CD4-positive, alpha-beta T cell treated with Interleukin-2 at 100 ng/mL for 4 hours (primary cell): ENCODE measurements around the gene KDM5D.

Source experiments
- DNase-seq: peaks from one replicate; pipeline ENCODE4 v3.0.0-alpha.2; 2020; ENCODE audit warnings: low spot score

Gene KDM5D

DNA sequence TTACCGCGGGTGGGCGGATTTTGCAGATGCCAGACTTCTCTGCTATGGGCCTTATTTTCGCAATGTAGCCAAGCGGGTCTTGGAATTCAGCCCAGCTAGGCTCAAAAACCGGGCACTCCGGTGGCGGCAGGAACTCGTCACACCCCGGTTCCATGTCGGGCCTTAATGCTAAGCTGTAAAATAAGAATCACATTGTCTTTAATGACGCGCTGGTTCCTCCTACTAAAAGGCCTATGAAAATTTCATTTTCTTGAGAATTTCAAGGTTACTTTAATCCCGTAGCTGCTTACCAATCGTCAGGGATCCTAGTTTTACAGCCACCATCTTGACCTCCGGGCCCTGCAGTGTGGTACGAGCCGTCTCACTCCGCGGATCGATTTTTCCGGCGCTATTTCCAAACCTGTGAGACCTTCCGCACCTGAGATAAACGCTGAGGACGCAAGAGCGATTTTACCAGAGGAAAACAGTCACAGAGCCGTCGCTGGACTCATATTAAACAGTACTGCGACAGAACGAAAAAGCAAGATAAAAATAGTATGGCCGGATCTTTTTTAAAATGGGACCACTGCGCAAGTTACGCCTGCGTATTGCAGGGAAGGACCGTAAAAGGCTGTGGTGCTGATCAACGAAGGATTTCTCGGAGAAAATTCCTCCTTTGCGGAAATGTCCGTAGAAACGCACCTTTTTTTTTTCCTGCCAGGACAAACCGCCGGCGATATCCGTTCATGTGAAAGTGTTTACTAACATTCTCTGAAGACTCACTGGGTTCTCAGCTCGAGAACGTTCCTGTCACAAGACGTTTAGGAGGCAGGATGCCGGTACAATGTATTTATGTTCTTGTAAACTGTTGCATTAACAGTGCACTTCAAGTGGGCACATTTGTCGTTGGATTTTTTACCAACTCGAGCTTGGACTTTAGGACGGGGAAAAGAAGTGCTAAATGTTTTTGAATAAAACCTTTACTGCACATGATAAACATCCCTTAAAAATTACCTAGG, at the start of gene KDM5D:
TSS of gene KDM5D (minus strand) at position 346 of the 998 bp plus-strand sequence. CDS start at position 154, 192 bp downstream.
- DNase-seq, result peak; percentile 73

GRCh38 chrY:19768375-19768774, 23.8 kb upstream of the KDM5D start:
- no peak for DNase-seq

- DNase-seq, result no peak
These were observed 1.2 kb downstream of the KDM5D start for GRCh38 chrY:19743331-19743730.

DNA sequence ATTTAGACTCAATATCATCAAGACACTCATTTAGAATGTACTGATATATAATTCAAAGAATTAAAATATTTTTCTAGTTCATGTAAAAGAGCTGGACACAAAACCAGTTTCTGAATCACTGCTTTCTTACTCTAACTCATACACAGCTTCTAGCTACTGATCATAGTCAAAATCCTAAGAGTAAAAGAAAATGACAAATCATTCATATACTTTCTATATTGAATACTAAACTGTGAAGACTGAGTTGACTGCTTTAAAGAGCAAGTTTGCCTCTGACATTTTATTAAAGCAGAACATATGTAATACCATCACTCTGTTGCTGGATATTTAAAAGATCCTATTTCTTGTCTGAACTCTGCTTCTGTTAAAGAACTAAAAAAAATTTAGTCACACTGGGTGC, 2.4 kb downstream of the KDM5D start:
- no peak for DNase-seq

- no peak for DNase-seq
These were observed 10.1 kb downstream of the KDM5D start for GRCh38 chrY:19734425-19734824.

DNA sequence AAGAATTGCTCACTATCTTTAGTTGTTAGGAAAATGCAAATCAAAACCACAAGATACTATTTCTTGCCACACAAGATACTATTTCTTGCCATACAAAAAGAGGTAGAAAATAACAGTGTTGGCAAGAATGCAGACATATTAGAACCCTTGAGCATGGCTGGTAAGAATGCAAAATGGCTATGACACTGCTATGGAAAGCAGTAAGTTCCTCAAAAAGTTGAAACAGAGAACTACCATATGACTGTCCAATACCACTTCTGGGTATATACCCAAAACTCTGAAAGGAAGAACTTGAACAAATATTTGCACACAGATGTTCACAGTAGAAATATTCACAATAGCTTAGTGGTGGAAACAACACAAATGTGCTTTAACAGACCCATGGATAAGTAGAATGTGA, 26.6 kb downstream of the KDM5D start:
- DNase-seq, result no peak

DNA sequence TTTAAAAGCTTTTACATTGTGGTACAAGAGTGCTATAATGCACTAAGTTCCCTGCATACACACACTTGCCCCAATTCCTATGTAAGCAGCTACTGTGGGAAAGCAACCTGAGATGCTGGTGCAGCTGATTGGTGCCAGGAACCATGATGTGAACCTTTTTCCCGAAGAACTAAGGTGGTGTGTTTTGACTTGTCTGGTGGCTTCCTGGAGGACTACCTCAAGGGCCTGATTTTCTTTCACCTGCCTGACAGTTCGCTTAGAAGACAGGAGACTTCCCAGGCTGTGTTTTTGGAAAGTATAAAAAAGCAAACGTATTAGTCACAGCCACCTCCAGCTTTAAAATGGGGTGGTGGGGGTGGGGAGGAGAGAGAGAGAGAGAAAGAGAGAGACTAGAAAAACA, 27.4 kb downstream of the KDM5D start:
- DNase-seq, result no peak

DNA sequence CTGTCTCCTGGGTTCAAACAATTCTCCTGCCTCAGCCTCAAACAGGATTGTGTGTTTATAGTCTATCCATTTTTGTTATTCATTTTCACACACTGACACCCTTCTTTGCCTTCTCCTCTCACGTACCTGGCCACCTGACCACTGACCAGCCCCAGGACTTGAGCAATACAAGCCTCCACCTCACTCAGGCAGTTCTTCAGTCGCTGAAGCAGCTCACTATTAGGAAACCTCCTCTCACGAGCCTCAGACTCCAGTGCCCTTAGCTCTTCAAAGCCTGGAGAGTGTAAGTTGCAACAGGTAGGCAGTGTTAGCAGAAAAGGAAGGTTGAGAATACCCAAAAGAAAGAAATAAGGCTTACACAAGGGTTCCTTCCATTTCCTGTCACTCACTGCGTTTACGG, 29.3 kb downstream of the KDM5D start:
- no peak for DNase-seq

- no peak for DNase-seq
These were observed 31.1 kb downstream of the KDM5D start for GRCh38 chrY:19713430-19713829.

- DNase-seq, result no peak
These were observed 38.3 kb downstream of the KDM5D start for GRCh38 chrY:19706273-19706672.

DNA sequence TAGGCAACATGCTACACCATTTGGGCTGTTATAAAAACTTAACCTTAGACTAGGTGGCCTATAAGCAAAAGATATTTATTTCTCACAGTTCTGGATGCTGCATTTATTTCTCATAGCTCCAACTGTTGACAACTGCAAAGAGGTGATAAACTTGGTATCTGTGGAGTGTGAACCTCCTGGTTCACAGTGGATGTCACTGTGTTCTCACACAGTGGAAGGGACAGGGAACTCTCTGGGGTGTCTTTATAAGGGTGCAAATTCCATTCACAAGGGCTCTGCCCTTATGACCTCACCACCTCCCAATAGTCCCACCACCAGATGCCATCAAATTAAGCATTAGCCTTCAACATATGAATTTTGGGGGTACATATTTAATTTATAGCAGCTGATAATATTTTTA, 46.0 kb downstream of the KDM5D start:
- no peak for DNase-seq

DNA sequence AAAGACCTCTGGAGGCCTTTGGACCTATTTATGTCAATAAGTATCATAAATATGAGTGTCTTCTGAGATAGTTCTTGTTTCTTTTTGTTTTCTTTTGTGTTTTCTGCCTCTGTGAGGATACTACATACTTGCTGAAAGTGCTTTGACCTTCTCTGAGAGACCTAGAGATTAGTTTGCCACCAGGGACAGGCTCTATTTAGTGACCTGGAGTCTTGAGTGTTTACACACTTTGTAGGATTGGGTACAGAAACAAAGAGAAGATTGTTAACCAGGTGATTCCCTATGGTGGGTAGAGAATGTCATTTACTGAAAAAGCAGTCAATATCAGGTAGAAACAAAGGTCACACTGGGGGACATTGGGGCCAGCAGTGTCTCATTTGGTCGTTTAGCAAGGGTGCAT, 63.7 kb downstream of the KDM5D start:
- no peak for DNase-seq
